SK-N-MC (cell line): Measurements from ENCODE around the gene QRFP.

Source experiments
- DNase-seq: peaks from one replicate; pipeline ENCODE4 v3.0.0-alpha.2; 2011; ENCODE audit warnings: low read depth, low spot score
- H3K27ac ChIP-seq: fragments of 200-600 bp; sonication (generic); 2 replicates; pipeline ENCODE4 v1.5.1; 2016; ENCODE audit warnings: mixed run types
- H3K36me3 ChIP-seq: fragments of 200-600 bp; sonication (generic); 2 replicates; pipeline ENCODE4 v1.6.1; 2017; ENCODE audit warnings: antibody characterized with exemption, low read length, mixed read lengths; ENCODE audit not compliant: insufficient read depth
- H3K4me3 ChIP-seq: fragments of 200-600 bp; sonication (generic); 2 replicates; pipeline ENCODE4 v1.5.1; 2016
- H3K9ac ChIP-seq: fragments of 200-600 bp; sonication (generic); 2 replicates; pipeline ENCODE4 v1.8.0; 2017; ENCODE audit warnings: mixed run types, mixed read lengths; ENCODE audit not compliant: insufficient read length
- H3K9me3 ChIP-seq: fragments of 200-600 bp; sonication (generic); 2 replicates; pipeline ENCODE4 v1.6.1; 2017; ENCODE audit warnings: low read depth, mild to moderate bottlenecking, antibody characterized with exemption, low read length, moderate library complexity, mixed read lengths
- EZH2 ChIP-seq: fragments of 200-600 bp; sonication (generic); IDR thresholded peaks from one replicate; pipeline ENCODE4 v1.6.1; 2017; ENCODE audit warnings: antibody characterized with exemption
- FOXP2 ChIP-seq: optimal IDR thresholded peaks from 2 replicates; pipeline ENCODE3; 2011; ENCODE audit warnings: mild to moderate bottlenecking, moderate library complexity; ENCODE audit not compliant: insufficient read depth; ENCODE audit errors: extremely low read length, control extremely low read depth
- POLR2AphosphoS5 ChIP-seq: IDR thresholded peaks from 2 replicates; pipeline ENCODE4 v1.6.1; 2012; ENCODE audit warnings: mild to moderate bottlenecking, low read depth, low read length, borderline replicate concordance

QRFP gene

DNA sequence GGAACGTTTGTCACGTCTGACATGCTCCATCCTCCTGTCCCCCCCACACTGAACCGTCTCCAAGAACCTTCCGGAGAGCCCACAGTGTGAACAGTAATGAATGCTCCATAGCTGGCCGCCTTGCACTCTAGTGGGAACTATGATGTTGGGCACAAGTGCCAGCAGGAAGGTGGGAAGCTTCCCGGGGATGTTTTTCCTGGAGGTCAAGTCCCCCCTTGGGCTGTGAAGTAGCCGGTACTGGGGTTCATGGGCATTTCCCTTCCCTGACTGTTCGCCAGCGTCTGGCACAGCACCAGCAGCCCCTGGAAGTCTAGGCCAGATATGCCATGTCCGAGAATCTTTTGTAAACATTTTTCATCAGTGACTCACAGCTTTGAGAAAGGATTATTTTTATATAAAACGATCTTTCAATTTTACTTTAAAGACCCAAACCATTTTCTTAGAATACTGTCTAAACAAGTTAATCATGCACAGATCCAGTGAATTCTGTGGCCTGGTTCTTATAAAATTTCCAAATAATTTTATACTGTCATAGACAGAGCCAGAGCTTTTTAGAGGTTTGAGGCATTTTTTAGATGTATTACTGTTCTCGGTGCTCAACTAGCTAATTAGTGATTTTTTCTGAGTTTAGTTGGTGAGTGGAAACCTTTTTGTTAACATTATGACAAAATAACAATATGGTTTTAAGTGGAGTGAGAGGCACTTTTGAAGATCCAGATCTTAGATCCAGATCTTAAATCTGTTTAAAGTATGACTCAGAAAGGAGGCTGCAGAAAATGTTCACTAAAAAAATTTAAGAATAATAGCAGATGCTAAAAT is 49.9 kb downstream of the QRFP start:
- H3K27ac ChIP-seq: peak overlapping the region; percentile 97
- H3K9ac ChIP-seq: peak overlapping the region; percentile 44
- TF ChIP-seq EZH2 (no peak), FOXP2 (no peak), POLR2AphosphoS5 (no peak)
- no peaks in the 10 kb centered on the region for H3K36me3 ChIP-seq
- no peak for DNase-seq
- peak overlapping the region; percentile 54 for H3K4me3 ChIP-seq
- H3K9me3 ChIP-seq: no peaks in the 10 kb centered on the region

DNA sequence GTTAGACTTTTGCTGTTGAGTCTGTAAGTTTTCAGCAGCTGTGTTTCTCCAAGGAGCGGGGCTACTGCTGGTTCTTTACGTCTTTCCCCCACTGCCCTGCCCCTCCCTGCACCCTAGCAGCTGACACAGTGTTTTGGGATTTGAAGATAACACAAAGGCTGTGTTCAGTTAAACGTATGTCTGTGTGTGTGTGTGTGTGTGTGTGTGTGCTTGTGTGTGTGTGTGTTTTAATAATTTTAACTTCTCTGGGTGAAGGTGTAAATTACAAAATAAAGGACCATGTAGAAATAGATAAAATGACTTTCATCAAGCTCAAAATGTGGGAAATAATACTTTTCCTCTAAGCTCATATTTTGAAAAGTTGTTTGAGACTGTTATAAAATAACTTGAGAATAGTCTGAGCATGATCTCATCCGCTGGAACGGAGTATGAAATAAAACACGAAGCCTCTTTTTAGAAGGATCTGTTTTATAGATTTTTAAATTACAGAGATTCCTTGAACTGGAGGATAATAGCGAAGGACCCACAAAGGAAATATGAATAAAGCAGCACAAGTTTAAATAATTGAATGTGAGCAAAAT is 50.6 kb downstream of the QRFP start:
- Histone ChIP-seq H3K4me3 (peak overlapping the region; percentile 54), H3K27ac (peak overlapping the region; percentile 97), H3K9me3 (no peaks in the 10 kb centered on the region), H3K36me3 (no peaks in the 10 kb centered on the region), H3K9ac (peak overlapping the region; percentile 44)
- TF ChIP-seq POLR2AphosphoS5: no peak
- TF ChIP-seq FOXP2: no peak
- TF ChIP-seq EZH2: no peak
- no peak for DNase-seq

DNA sequence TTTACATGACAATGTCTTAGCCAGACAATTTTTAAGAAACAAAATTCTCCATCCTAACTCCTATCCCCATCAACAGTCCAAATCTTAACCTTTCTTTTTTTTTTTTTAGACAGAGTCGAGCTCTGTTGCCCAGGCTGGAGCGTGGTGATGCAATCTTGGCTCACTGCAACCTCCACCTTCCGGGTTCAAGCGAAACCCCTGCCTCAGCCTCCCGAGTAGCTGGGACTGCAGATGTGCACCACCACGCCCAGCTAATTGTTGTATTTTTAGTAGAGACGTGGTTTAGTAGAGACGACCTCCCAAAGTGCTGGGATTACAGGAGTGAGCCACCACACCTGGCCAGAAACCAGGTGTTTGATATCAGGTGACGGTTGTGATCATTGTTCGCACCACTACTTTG is 51.4 kb downstream of the QRFP start:
- H3K36me3 ChIP-seq: no peaks in the 10 kb centered on the region
- H3K9ac ChIP-seq: peak overlapping the region; percentile 44
- peak overlapping the region; percentile 54 for H3K4me3 ChIP-seq
- DNase-seq: no peak
- TF ChIP-seq FOXP2 (no peak), POLR2AphosphoS5 (no peak), EZH2 (no peak)
- peak overlapping the region; percentile 97 for H3K27ac ChIP-seq
- H3K9me3 ChIP-seq: no peaks in the 10 kb centered on the region

DNA sequence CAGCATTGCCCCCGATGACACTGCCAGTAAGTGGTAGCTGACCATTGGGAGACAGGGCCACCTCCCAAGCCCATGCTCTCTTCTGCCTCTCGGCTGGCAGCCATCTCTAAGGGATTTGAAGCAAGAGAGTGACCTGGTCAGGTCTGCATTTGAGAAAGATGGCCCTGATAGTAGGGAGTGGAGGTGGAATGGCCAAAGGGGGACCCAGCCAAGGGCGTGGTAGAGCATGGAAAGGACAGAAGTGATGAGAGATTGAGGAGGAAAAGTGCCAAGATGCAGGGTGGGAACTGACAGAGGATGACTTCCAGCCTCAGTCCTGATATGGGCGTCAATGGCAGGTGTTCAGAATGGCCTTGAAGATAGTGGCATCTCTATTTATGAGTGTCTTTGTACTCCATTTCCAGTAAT is 52.6 kb downstream of the QRFP start:
- H3K9me3 ChIP-seq: no peaks in the 10 kb centered on the region
- TF ChIP-seq FOXP2: no peak
- TF ChIP-seq EZH2: no peak
- TF ChIP-seq POLR2AphosphoS5: no peak
- H3K36me3 ChIP-seq: no peaks in the 10 kb centered on the region
- DNase-seq: no peak
- no peak overlapping the region for H3K9ac ChIP-seq
- no peak overlapping the region for H3K4me3 ChIP-seq
- H3K27ac ChIP-seq: no peak overlapping the region

DNA sequence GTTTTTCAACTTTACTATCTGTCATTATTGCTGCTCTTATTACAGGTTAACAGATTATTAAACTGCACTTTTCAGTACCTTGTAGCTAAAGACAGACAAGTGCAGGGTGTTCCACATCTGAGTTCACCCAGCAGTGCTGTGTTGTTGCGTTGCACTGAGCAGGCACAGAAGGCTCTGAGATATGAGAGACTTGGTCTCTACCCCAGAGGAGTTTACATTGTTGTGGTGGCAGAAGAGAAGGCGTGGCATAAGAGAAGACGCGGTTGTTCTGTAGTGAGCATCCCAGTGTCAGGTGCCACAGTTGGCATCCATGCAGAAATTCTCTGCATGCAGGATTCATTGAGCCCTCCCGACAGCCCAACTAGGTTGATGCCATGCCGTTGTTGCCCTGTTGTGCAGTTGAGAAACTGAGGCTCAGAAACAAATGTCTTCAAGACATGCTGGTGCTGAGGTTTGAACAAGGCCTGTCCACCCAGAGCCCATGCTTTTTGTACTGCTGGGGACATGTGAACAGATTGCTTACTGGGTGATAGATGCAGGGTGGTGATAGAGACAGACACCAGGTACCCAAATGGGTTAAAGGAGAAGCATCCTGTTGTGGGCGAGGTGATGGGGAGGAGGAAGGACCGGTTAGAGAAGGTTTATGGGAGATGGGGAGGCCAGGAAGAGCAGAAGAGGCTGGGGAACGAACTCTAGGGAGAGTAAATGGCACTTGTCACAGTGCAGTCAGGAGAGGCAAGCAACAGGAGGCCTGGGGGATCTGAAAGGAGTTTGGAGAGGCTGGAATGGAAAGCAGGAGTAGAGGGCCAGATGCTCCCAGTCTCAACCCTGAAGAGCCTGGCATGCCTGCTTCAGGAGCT is 53.3 kb downstream of the QRFP start:
- Histone ChIP-seq H3K4me3 (no peak overlapping the region), H3K36me3 (no peaks in the 10 kb centered on the region), H3K27ac (peak overlapping the region; percentile 60; the same call in 1 of the 2 replicates), H3K9me3 (no peaks in the 10 kb centered on the region), H3K9ac (no peak overlapping the region)
- TF ChIP-seq FOXP2: no peak
- no peak for TF ChIP-seq POLR2AphosphoS5
- no peak for TF ChIP-seq EZH2
- no peak for DNase-seq
